DMS79 treated with DMSO at 0.1 percent for 48 hours (cell line): Measurements from ENCODE around the gene RBFOX1.
A peak's percentile ranks its signal among the peaks of the same experiment; 100 is the strongest.

ENCODE experiments used
- DNase-seq: peaks from one replicate; lab custom pipeline; 2025; lab: John Stamatoyannopoulos, UW

Gene RBFOX1

GRCh38 chr16:7334801-7335560, 2.3 kb downstream of the RBFOX1 start:
- no peak for DNase-seq

GRCh38 chr16:7335991-7336634, 3.5 kb downstream of the RBFOX1 start:
- DNase-seq, result no peak

DNA sequence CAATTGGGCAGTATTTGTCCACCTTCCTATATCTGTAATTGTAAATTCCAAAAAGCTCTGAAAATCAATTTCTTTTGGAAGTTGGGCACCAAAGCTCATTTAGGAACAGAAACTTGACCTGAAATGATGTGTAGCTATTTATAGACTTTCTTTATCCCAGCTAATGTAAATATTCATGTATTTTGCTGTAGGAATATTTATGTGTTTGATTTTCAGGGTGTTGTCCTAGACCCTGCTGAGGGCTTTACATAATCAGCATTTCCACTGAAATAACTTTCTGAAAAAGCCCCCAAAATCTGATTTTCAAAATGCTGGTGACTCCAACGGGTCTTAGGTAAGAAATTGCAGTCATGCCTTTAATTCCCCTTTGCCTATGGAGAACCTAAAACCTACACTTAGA, 4.1 kb downstream of the RBFOX1 start:
- DNase-seq, result no peak

DNA sequence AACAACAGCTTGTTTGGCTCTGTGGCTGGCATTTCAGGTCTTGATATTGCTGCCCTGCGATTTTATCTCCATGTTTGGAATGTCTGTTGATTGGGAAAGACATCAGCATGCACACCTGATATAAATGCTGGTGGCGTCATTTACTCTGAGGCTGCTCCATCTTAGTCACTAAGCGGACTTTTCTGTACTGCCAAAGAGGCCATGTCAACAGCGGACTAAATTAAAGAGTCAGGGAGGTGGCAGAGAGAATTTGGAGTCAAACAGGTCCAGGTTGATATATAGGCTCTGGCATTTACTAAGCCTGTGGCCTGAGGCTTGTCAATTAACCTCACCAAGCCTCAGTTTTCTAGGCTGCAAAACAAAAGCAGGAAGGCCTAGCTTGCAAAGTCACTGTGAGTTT, 6.2 kb downstream of the RBFOX1 start:
- no peak for DNase-seq

DNA sequence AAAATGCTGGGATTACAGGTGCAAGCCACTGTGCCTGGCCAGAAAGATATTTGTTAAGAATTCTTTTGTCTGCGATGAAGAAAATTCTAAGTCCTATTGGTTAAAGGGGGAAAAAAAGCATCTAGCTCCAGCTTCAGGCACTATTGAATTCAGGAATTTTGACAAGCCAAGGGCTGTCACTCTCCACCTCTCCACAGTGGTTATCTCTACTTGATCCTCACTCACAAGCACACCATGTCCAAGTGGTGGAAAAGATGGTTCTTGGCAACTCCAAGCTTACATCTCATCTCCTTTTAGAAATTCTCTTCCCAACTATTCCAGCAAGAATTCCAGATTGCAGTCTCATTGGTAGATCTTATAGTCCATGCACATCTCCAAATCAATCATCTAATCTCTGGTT, 7.1 kb downstream of the RBFOX1 start:
- no peak for DNase-seq

DNA sequence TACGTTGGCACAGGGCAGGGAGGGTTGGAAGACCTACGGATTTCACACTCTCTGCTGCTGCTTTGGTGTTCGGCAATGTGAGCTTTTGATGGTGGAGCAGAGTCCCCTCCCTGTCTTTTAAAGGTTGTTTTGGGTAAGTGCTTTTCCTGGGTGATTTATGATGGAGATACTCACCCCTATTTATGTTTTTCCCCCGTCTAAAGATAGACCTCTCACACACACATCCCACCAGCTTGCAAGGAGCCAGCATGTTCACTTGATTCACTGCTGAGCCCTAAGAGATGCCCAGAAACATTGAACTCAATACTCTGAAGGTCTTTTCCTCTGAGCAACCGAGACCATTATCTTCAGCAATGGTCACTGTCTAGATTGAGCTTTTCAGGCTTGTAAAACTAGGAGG, 8.3 kb downstream of the RBFOX1 start:
- DNase-seq, result no peak

GRCh38 chr16:7342598-7342997, 10.0 kb downstream of the RBFOX1 start:
- DNase-seq, result no peak

DNA sequence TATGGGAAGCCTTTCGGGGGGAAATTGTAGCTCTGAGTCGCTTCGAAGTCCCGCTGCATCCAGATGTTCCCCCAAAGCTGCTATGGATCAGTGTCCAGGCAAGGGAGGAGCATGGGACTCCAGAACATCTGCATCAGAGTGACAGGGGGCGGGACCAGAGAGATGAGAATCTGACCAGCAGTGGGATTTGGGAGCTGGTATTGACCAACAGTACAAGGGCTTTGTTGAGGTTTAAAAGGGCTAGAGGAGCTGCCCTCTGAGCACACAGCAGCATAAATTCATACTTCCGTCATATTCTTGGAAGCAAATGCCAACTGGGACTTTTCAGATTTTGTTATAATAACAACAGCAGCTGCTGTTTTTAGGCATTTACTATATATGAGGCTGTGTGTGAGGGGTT, 10.6 kb downstream of the RBFOX1 start:
- DNase-seq, result no peak

DNA sequence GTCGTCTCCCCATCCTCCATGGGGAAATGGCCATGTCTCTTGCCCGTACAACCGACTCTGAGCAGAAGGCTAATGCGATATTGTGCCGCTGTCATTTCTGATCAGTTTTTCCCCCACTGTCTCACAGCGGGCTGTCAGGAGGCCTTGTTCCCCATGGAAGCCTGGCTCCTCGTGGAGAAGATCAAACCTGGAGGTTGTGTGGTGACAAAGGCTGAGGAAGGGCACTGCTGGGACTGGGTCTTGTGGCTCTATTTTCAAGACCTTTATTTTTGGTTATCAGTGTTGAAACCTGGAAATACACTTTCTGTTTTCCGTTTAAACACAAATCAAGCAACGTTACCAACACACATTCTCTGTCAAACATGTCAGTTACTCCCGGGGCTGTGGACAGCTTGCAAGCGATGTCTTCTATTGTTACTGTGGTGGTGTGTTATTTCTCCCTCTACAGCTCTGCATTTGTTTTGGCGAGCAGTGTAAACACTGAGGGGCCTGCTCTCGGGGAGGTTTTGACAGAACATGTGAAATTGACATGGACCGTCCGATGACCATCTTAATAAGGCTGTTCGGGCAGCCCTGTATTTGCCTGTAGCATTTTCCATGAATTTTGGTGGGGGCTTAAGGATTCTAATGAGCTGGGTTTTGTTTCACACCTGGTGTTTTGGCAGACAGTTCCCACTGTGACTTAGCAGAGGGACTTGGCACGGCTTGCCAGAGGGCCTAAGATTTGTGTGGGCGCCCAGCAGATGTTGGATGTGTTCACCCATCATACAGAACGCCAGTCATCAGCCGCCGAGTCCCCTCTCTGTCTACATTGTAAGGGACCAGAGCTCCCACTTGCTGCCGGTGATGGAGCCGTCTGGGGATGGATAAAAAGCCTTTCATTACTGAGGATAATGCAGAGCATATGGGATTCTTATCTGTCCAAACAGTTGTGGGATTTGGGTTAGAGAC, 12.5 kb downstream of the RBFOX1 start:
- DNase-seq, result no peak

DNA sequence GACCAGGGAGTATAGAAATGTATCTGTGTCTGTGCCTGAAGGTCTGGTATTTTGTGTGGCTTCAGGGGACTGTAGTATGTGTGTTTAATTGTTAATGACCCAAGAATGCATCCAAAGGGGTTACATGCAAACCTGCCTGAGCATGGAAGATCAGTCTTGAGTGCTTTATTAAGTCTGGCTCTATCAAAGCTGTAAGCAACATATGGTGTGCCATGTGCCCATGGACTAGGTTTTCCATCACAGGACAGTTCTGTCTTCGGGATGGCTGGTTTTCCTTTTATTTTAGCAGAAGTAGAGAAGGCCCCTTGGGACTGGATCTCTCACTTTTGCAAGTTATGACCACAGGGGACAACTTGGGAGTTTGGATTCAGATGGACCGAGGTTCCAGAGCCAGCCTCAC, 18.2 kb downstream of the RBFOX1 start:
- DNase-seq, result no peak

DNA sequence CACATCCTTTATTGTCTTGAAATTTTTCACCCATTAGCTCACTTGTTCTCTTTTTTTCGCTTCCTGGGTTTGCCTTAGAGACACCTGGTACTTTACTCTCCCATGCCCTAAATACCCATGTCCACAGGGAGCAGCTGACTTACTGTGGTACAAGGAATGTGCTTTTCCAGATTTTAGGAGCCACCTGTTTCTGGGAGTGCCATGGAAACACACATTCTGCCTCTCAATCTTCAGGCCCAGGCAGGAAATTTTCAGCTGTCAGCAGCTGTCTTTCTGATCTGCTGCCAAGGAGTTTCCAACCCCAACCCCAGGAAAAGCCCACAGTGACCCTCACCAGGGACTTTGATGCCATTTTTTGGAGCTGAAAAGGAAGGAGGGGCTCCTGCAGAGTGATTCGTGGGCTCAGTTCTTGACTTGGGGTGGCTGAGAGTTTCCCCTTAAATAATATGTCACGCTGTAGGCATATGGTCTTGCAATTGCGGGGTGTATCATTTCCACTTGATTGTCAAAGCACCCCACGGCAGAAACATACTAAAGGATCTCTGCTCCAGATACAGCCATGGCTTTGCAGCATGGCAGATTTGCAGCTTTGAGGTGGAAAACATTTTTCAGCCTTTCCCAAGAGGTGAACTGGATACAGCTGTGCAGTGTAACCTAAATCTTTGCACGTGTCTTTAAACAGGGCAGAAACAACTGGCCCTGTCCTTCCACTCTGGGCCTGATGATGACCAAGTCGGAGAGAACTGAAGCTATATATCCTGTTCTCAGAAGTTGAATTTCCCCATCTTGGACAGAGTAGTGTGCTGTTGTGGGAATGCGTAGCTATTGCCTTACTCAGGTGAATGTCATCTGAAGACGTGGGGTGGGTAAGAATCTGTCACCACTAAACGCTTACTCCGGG, 19.2 kb downstream of the RBFOX1 start:
- DNase-seq, result peak; percentile 46

DNA sequence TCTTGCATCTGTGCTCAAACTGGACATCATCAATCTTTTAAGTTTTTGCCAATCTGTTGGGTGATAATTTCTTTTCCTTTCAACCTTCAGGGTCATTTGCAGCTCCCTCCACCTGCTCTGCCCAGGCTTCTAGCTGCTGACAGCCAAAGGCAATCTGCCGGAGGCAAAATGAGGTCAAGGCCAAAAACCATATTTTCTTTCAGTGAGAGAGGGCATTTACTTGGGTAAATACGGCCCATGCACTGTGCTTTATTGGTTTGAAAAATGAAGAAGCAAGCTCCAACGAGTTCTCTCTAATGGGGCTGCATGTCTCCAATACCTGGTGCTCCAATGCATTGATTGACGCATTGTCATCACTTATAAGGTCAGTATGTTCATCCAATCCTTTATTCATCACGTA, 23.1 kb downstream of the RBFOX1 start:
- no peak for DNase-seq

DNA sequence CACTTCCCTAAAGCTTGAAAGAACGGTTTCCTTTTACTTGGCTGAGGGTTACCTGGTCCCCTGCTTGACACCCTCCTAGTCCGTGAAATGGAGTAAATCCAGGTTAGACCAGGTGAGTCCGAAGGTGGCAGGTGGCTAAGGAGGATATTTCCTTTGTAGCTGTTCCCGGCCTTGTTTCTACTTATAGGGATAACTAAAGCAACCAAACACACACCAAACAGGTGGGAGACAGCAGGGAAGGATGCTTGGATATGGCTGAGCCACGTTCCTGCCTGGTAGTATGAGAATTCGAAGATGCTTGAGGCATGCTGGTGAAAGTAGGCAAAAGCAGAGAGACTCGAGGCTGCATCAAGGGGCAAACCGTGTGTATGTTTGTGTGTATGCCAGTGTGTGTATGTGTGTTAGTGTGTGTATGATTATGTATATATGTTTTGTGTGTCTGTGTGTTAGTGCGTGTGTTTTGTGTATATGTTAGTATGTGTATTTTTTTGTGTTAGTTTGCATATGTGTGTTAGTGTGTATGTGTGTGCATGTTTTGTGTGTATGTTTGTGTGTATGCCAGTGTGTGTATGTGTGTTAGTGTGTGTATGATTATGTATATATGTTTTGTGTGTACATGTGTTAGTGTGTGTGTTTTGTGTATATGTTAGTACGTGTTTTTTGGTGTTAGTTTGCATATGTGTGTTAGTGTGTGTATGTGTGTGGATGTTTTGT, 28.9 kb downstream of the RBFOX1 start:
- no peak for DNase-seq

DNA sequence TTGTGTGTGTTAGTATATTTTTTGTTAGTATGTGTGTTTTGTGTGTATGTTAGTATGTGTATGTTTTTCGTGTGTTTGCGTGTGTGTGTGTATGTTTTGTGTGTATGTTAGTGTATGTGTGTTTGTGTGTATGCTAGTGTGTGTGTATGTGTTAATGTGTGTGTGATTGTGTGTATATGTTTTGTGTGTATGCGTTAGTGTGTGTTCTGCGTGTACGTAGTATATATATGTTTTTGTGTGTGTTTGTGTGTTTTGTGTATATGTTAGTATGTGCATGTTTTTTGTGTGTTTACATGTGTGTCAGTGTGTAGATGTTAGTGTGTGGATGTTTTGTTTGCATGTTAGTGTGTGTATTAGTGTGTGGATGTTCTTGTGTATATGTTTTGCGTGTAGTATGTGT, 29.6 kb downstream of the RBFOX1 start:
- DNase-seq, result no peak

DNA sequence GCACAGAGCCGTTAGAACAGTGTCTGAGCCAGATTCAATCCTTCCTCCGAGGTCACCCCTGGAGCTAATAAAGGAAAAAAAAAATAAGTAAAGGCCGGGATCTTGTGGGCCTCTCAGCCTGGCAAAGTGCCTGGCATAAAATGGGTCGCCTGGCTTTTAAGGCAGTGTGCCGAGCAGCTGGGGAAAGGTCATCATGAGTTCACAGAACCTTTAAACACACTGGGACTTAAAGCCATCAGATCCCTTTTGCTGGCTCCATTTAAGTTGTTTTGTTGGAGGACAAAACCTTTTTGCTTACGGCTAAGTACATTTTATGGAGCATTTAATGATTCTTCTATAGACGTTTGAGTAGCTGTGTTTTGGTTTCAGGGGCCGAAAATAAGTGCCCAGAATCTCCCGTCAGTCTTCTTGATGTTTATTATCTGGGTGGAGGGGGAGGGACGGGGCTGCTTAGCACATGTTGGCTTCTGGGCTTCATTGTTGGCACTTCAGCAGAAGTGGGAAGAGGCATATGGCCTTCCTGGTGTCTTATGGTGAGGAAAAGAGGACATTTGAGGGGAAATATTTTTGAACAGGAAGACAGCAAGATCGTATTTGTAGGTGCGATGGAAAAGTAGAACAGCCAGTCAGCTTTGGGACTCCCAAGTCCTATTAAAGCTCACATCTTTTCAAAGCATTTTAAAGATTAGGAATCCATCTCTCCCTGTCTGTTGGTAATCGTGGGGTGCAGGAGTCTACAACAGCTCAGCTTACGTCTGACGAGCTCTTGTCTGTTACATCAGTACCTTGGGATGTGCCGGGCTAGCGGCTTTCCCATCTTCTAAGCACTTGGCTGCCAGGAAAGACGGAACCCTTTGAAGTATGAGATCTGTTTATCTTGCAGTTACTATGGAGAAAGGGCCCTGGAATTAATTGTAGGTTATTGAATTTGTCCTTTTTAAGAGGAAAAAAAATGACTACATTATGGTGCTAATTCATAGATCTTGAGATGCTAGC, 31.1 kb downstream of the RBFOX1 start:
- DNase-seq, result peak; percentile 85

GRCh38 chr16:7366041-7366440, 33.4 kb downstream of the RBFOX1 start:
- DNase-seq, result no peak

DNA sequence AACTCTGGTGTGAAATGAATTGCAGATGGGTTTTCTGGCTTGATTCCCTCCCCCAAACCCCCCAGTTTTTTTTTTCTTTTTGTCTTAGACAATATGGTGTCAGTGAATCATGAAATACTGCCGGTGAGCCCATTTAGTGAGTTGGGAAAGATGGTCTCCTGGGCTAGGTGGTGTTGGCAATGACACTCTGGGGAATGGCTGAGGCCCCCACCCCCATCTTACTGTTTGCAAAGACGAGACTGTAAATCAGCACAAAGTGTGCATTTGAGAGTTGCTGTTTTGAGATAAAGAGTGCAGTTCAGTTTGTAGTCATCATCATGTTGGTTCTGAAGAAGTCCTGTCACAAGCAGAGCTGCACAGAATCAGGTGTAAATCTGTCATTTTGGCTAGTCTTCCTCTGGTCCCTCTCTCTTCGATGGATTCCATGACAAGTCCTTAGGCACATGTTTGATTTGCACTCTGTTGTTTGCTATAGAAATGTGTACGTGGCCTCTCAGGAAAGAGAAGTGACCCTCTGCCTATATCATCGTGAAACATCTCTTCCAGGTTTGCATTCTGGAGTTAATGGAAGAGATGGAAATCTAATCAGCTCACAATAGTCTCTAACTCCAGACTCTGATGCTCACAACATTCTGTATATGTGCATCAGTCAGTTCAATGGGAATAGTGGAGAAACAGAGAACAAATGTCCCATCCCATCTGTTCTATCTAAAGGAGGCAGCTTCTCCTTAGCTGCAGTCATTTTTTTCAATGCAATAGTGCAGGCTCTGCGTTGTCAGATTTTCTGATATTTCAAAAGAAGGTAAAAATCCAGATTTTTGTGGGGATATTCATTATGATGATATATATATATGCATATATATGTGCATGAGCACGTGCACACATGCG, 34.6 kb downstream of the RBFOX1 start:
- no peak for DNase-seq

GRCh38 chr16:7369204-7369603, 36.6 kb downstream of the RBFOX1 start:
- DNase-seq, result no peak

GRCh38 chr16:7372095-7372494, 39.5 kb downstream of the RBFOX1 start:
- no peak for DNase-seq
